GM21447 (cell line): Measurements from ENCODE around the gene TAF11L2.
"Not testable (repeated sequence)": the region's sequence is repeated elsewhere in the genome, so short reads cannot be mapped to it uniquely, and the experiment has no call there.

Source experiments
- ATAC-seq: cut with Tn5 transposase; IDR thresholded peaks from one replicate; pipeline ENCODE4 v1.9.1; 2021; ENCODE audit not compliant: unreplicated experiment

Gene TAF11L2

GRCh38 chr5:17497931-17498330, at the start of gene TAF11L2:
TAF11L2 (plus strand) TSS chr5:17498231.
- ATAC-seq: not testable (repeated sequence)

DNA sequence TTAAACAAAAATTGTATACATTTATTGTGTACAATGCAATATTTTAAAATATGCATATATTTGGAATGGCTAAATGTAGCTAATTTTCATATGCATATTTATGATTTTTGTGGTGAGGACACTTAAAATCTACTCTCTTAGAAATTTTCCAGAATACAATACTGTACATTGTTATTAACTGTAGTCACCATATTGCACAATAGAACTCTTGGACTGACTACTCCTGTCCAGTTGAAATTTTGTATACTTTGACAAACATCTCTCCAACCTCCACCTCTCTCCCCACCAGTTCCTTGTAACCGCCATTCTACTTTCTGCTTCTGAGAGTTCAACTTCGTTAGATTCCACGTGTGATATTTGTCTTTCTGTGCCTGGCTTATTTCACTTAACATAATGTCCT, 49.2 kb upstream of the TAF11L2 start:
- no peak for ATAC-seq

DNA sequence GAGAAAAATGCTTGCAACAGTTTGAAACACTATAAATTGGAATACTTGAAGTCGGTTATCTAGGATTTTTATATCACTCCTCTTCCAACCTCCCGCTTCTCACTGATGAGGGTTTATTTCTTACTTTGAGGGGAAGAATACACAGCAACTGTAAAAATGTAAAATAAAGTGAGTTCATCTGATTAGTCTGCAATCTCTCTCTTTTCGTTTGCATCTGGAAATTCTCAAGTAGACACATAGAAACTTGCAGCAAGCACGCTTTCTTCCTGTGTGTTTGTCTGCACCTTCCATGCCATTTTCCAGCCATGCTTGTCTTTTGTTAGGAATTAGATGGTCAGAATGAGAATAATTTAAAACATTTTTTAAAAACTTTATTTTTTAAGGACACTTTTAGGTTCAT, 45.1 kb upstream of the TAF11L2 start:
- ATAC-seq: no peak

GRCh38 chr5:17455942-17456341, 42.1 kb upstream of the TAF11L2 start:
- ATAC-seq: no peak

GRCh38 chr5:17461793-17462192, 36.2 kb upstream of the TAF11L2 start:
- ATAC-seq: no peak

- ATAC-seq: no peak
Observed at GRCh38 chr5:17463653-17464052, 34.4 kb upstream of the TAF11L2 start.

- ATAC-seq: no peak
Observed at GRCh38 chr5:17470064-17470463, 28.0 kb upstream of the TAF11L2 start.

- not testable (repeated sequence) for ATAC-seq
Observed at GRCh38 chr5:17475064-17475463, 23.0 kb upstream of the TAF11L2 start.

DNA sequence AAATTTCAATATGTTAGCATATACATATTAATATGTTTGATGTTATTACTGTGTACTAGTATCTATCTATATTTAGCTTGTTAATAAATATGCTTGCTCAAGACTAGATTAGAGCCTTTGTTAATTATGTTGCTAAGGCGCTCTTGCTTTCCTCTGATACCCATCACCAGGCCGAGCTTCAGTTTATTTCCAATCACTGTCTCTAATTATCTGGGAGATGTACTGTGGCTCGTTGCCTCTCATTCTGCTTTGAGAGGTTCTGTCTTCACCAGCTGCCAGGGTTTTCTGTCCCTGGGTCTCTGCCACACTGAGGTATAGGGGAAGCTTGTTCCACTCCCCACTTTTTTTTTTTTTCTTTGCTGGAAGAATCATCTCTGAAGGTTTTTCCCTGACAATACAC, 21.0 kb upstream of the TAF11L2 start:
- no peak for ATAC-seq

DNA sequence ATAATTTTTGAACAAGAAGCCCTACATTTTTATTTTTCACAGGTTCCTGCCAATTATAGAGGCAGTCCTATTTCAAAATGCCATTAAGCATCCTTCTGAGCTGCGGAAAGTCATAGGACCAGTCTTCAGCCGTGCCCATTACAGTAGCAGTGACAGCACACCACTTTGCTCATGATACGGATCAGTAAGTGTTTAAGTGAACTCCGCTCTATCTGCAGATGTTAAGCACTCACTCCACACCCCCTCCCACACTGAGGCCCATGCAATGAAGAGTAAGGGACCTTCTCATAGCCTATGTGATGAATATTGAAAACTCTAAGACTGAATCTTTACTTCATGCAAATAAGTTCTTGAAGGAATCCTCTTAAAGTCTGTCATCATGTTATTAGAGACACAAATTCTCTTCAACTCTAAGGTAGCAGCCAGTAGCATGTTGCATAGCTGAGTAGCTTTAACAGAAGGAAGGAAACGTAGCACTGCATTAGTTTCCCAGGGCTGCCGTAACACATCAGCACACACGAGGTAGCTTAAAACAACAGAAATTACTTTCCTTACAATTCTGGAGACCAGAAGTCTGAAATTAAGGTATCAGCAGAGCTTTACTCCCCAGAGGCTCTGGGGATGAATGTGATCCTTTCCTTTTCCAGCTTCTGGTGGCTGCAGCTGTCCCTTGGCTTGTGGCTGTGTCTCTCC, 20.3 kb upstream of the TAF11L2 start:
- ATAC-seq: no peak

GRCh38 chr5:17481378-17481777, 16.7 kb upstream of the TAF11L2 start:
- ATAC-seq: no peak

DNA sequence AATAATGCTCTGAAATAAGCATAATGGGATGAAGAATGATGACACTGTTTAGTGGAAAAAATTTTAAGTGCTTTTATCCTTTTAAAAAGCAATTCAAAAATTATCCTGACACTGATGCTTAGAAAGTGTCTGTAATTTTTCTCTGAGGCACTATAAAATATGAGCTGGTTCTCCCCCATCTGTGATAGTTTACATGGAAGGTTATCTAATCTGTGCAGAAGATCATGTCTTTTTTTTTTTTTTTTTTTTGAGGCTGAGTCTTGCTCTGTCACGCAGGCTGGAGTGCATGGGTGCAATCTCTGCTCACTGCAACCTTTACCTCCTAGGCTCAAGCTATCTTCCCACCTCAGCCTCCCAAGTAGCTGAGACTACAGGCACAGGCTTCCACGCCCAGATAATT, 15.2 kb upstream of the TAF11L2 start:
- ATAC-seq: no peak

DNA sequence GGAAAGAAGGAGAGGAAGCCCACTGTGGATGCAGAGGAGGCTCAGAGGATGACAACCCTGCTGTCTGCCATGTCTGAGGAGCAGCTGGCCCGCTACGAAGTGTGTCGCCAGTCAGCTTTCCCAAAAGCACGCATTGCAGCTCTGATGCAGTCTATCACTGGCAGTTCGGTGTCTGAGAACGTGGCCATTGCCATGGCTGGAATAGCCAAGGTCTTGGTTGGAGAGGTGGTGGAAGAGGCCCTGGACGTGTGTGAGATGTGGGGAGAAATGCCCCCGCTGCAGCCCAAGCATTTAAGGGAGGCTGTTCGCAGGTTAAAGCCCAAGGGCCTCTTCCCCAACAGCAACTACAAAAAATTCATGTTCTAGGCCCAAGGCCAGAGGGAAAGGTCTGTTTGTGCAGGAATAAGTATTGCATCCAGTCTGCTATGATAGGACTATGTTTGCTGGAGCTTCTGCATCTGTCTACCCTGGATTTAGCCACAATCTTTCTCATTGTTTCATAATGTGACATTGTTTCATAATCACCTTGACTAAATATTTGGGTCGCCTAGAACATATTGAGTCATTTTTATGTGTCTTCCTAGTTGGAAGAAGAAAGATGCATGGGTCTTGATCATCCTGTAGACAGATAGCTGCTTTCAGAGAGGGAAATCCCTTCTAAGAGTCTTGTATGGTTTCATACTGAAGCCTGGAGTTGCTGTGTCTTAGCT, 11.4 kb upstream of the TAF11L2 start:
- not testable (repeated sequence) for ATAC-seq

DNA sequence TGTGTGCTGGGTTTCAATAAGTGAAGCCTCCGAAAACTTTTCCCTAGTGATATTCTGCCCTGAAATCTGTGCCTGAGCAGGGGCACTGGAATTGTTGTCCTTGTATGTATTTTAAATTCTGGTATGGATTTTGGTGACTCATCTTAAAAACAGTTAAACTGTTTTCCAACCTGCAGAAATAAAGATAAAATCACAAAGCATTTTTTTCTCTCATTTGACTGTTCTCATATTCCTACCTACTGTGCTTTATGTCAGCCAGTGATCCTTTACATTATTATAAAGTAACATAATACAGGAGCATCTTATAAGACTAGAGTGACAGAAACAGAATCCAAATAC, 10.9 kb upstream of the TAF11L2 start:
- ATAC-seq: no peak

GRCh38 chr5:17491257-17491656, 6.8 kb upstream of the TAF11L2 start:
- ATAC-seq: not testable (repeated sequence)

GRCh38 chr5:17492770-17493169, 5.3 kb upstream of the TAF11L2 start:
- no peak for ATAC-seq

DNA sequence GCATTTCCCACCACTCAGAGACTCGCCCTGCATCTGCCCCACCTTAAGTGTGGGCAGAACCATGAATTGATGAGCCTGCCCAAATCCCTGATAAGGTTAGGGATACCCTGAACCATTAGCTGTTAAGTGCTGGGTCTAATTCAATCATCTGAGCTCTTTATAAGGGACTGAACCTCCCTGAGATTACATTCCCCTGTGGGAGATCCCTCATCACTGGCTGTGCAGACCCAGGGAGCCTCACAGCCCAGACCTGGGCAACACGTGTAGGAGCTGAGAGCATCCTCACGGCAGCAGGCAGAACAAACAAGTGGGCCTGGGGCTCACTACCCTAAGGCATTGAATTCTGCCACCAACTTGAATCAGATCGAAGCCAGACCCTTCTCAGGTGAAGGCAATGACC, 585 bp upstream of the TAF11L2 start:
- no peak for ATAC-seq

DNA sequence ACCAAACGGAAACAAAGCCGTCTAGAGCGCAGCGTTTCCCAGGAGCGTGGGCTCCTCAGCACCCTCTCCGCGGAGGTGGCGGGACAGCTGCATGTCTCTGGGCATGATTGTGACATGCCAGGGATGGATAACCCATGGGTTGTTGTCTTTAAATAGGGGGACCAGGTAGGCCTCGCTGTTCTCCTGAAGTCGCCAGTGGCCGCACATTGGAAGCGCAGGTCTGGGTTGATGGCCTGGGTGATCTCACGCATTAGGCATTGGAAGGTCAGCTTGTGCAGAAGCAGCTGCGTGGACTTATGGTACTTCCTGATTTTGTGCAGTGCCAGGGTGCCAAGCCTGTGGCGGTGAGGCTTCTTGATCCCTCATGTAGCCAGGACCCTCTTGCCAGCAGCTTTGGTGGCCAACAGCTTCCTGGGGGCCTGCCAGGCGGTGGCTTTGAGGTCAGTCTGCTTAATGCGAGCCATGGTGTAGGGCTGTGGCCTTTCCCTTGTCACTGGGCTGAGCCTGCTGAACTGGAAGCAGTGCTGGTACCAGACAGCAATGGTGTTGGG, 13.8 kb downstream of the TAF11L2 start:
- no peak for ATAC-seq

- not testable (repeated sequence) for ATAC-seq
Observed at GRCh38 chr5:17517526-17517925, 19.5 kb downstream of the TAF11L2 start.

GRCh38 chr5:17518067-17518466, 20.0 kb downstream of the TAF11L2 start, which contains the start of gene TAF11L3:
TAF11L3 (plus strand) TSS chr5:17518367.
- ATAC-seq: not testable (repeated sequence)

GRCh38 chr5:17519508-17519907, 21.5 kb downstream of the TAF11L2 start:
- not testable (repeated sequence) for ATAC-seq

DNA sequence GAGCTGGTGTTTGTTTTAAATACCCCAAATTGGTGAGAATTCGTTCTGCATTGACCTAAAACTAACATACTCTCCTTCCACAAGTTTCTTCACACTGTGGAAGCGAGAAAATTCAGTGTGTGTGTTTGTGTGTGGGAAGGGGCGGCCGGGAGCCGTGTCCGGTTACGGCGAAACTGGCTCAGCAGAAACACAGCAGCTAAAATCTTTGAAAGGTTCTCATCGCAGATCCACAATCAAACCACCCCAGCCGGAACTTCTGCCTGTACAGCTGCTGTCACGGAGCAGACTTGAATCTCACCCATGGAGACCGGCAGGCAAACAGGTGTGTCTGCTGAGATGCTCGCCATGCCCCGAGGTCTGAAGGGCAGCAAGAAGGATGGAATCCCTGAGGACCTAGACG, 23.5 kb downstream of the TAF11L2 start, which contains the start of gene TAF11L4:
TSS of gene TAF11L4 (plus strand) at position 301 of the 400 bp plus-strand sequence.
- ATAC-seq: not testable (repeated sequence)
